Adrenal gland (tissue), 5 donors: ENCODE data around the gene CDK5R1.

Source experiments
- CTCF ChIP-seq, 6 experiments: fragments of 450-650 bp in 4 of 6; fragments of 200-600 bp in 2 of 6; sonication (generic) in 1 of 6; IDR thresholded peaks; 1 replicate in 5 of 6; 2 replicates in 1 of 6; pipeline versions ENCODE4 v1.5.1 to v1.8.0; 2016 to 2021; ENCODE audit warnings: antibody characterized with exemption in 6 of 6, mild to moderate bottlenecking in 2 of 6, moderate library complexity in 1 of 6
- POLR2A ChIP-seq, 2 donors: fragments of 450-650 bp; IDR thresholded peaks; one replicate each; pipeline ENCODE4 v1.6.1; 2017; ENCODE audit warnings: antibody characterized with exemption in 2 of 2, mild to moderate bottlenecking in 2 of 2, moderate library complexity in 1 of 2
- donor health status: DM: no; HTN: no; CAD: no.

DNA sequence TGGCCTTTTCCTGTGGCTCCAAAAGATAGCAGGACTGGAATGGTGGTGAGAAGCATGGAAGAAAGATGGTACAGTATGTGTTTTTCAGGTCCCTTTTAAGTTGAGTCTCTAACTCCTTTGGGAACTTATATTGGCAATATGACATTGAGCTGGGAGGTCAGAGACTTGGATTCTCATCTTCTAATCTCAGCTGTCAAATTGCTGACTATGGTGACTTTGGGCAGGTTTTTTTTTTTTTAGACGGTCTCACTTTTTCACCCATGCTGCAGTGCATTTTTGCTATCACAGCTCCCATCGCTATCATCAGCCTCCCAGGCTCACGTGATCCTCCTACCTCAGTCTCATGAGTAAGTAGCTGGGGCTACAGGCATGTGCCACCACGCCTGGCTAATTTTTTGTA, 15.1 kb upstream of the CDK5R1 start:
- TF ChIP-seq POLR2A (IDR thresholded peaks at IDR 0.05) (no peak), CTCF (IDR thresholded peaks at IDR 0.05) (no peak)
